Mesodermal cell (in vitro differentiated cells): ENCODE measurements around the gene ATP6V1D.

Experiments
- H3K27ac ChIP-seq: 2 replicates; pipeline ENCODE4 v1.7.0; 2013; ENCODE audit warnings: mild to moderate bottlenecking, low read depth, low read length, moderate library complexity; ENCODE audit not compliant: severe bottlenecking
- H3K36me3 ChIP-seq: 2 replicates; pipeline ENCODE4 v1.7.1; 2013; ENCODE audit warnings: mild to moderate bottlenecking, low read length, moderate library complexity; ENCODE audit not compliant: control insufficient read depth, insufficient read depth
- H3K4me1 ChIP-seq: one replicate; pipeline ENCODE4 v1.7.1; 2013; ENCODE audit warnings: mild to moderate bottlenecking, low read length; ENCODE audit not compliant: insufficient read depth, control insufficient read depth, poor library complexity, severe bottlenecking
- H3K4me3 ChIP-seq: 2 replicates; pipeline ENCODE4 v1.7.0; 2013; ENCODE audit warnings: low read length, control low read depth, mild to moderate bottlenecking; ENCODE audit not compliant: insufficient read depth, poor library complexity, severe bottlenecking; ENCODE audit errors: extremely low read depth
- H3K9me3 ChIP-seq: 2 replicates; pipeline ENCODE4 v1.7.1; 2013; ENCODE audit warnings: mild to moderate bottlenecking, low read length, moderate library complexity; ENCODE audit not compliant: control insufficient read depth
- WGBS, 2 experiments: methylation state at CpG; one replicate each; pipeline ENCODE4 v1.1.5; 2013; ENCODE audit warnings: missing lambda C conversion rate in 2 of 2; ENCODE audit not compliant: insufficient coverage in 2 of 2; 5-methylcytosine and 5-hydroxymethylcytosine counted together

ATP6V1D gene

DNA sequence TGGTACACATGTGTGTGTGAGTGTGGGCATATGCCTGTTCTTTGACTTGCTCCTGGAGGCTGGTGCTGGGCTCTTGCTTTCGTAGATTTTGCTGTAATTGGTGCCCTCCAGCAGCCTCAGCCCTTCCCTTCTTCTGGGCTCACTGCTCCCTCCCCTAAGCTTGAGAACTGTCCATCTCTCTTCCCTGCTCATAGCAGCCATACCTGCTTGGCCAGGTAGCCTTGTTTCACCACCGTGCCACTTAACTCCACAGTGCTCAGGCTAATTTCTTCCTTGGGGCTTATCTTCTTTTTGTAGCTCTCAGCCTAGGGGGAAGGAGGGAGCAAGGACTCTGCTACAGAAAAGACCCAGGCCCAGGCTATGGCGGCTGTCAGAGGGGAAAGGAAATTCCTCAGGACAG lies 32.5 kb upstream of the ATP6V1D start:
- Histone ChIP-seq H3K27ac (no peak overlapping the region), H3K9me3 (no peaks in the 10 kb centered on the region)
- WGBS, 2 experiments = 90 to 95% methylated on average over 3 of the region's 3 CpGs

DNA sequence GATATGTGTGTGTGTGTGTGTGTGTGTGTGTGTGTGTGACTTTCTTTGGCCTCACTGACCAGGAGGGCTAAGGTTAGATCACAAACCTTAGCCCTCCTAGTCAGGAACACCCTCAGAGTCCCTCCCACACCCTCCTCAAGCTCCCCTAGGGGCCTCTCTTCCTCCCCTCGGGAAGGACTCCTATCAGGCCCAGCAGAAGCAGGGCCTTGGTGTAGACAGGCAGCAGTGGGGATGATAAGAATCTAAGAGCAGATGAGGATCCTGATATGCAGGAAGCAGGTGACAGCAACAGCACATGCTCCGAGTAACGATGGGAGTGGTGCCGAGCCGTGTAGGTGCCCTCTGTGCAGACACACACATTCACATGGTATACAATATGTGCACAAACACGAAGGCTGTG lies 31.7 kb upstream of the ATP6V1D start:
- H3K4me1 ChIP-seq = peaks cover 17% of the 10 kb centered on the region
- H3K36me3 ChIP-seq = peaks cover 9% of the 10 kb centered on the region
- no peaks in the 10 kb centered on the region for H3K9me3 ChIP-seq
- 83 to 85% methylated on average over 5 of the region's 6 CpGs for WGBS, 2 experiments
- H3K27ac ChIP-seq = no peak overlapping the region
- H3K4me3 ChIP-seq = no peak overlapping the region

More for the DNA sequence above, 32.5 kb upstream of the ATP6V1D start:
- Histone ChIP-seq H3K4me1 (peaks cover 21% of the 10 kb centered on the region), H3K4me3 (no peak overlapping the region), H3K36me3 (peaks cover 4% of the 10 kb centered on the region)

DNA sequence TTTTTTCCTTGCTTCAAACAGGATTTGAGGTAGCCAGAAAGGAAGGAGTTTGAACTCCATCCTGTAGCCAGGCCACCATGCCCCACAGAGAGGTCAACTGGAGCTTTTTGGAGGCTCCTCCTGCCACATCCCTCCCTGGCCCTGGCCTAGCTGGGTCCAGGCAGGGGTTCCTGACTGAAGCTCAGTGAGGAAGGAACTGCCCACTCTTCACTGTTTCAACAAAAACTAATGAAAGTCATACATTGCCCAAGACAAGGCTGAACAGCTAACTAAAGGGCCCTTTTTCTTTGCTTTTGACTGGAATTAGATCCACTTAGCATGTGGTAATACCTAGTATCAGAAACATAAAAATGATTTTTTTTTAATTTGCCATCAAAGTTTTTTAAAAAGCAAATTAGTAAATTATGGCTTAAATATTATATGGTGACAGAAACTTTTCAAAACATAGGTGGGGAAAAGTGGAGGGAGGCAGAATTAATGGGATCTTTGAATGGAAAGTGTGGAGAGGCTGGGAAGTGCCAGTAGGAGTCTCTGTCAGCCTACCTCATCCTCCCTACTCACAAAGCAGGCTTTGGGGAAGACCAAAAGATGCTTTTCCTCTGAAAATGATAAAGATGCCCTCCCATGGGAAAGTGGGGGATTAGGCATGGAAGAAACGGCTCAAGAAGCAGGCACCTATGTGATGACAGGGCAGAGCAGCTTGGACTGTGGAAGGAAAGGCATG lies 30.4 kb upstream of the ATP6V1D start:
- Histone ChIP-seq H3K9me3 (no peaks in the 10 kb centered on the region), H3K27ac (no peak overlapping the region), H3K36me3 (peaks cover 21% of the 10 kb centered on the region), H3K4me3 (no peak overlapping the region), H3K4me1 (peaks cover 5% of the 10 kb centered on the region)
- 83 to 90% methylated on average over 1 of the region's 1 CpG for WGBS, 2 experiments

DNA sequence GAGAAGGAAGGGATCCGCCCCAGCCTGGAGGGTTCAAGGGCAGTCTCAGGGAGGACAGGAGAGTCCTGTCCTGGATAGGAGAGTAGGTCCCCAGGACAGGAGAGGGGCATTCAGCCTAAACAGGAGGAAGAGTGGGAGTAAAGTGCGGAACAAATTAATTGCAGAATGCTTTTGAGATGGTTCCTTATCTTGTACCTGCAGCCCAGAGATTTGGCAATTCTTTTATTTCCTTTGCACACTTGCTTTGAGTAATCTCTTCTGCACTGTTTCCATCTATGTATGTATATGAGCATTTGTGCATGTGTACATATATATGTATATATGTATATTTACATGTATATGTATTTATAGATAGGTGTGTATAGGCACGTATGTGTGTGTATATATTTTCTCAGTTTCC lies 29.7 kb upstream of the ATP6V1D start:
- Histone ChIP-seq H3K27ac (no peak overlapping the region), H3K9me3 (no peaks in the 10 kb centered on the region), H3K4me3 (no peak overlapping the region), H3K36me3 (peaks cover 27% of the 10 kb centered on the region), H3K4me1 (peaks cover 3% of the 10 kb centered on the region)
- WGBS, 2 experiments = 100% methylated on average over 1 to 2 of the region's 3 CpGs

DNA sequence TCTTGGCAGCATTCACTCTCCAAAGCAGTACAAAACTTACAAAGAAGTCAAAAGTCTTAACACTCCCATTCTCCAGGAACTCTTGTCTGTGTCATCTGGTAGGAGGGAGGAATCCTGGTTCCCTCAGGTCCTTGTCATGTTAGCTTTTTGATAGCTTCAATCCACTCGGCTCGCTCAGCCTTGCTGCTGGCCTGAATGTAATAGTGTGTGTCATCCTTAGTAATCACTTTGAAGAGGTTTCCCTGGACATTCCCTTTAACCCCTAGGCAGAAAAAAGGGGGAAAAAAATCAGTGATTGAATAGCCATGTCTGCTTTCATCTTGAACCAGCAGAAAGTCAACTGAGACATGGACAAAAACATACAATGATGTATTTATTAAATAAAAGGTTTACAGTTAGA lies 27.6 kb upstream of the ATP6V1D start:
- no CpG with 5 or more reads among the region's 2 CpGs for WGBS, 2 experiments

DNA sequence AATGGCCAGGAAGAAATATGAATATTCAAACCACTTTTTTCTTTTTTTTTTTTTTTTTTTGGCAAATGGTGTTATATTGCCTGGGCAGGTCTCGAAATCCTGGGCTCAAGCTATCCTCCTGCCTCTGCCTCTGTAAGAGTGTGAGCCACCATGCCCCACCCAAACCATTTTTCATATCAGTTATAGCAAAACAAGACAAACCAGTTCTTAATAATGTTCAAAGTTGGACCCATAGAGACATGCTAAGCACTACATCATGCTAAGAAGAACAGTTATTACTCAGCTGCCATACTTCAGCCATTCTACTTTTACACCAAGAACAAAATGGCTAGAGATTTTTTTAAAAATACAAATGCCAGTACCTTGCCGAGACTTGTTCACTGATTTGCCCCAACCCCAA lies 26.0 kb upstream of the ATP6V1D start:
- H3K9me3 ChIP-seq = no peaks in the 10 kb centered on the region
- H3K4me3 ChIP-seq = no peak overlapping the region
- H3K4me1 ChIP-seq = peaks cover 3% of the 10 kb centered on the region
- H3K36me3 ChIP-seq = peaks cover 58% of the 10 kb centered on the region
- WGBS, 2 experiments = 100% methylated on average over 1 of the region's 2 CpGs
- no peak overlapping the region for H3K27ac ChIP-seq

More for the DNA sequence above, 27.6 kb upstream of the ATP6V1D start:
- Histone ChIP-seq H3K4me1 (peaks cover 3% of the 10 kb centered on the region), H3K4me3 (no peak overlapping the region), H3K27ac (no peak overlapping the region), H3K36me3 (peaks cover 46% of the 10 kb centered on the region), H3K9me3 (no peaks in the 10 kb centered on the region)

DNA sequence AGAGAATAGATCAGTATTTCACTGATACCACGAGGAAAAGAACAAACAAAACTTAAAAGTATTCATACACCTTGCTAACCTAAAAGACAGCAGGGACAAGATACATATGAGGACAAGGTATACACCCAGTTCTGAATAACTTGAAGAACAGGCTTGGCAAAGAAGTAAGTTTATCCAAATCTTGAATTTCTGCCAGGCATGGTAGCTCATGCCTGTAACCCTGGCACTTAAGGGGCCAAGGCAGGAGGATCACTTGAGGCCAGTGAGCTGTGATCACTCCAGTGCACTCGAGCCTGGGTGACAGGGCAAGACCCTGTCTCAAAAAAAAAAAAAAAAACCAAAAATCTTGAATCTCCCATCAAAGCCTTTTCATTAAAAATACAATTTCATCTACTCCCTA lies 25.5 kb upstream of the ATP6V1D start:
- H3K27ac ChIP-seq = no peak overlapping the region
- 100% methylated on average over 1 to 2 of the region's 2 CpGs for WGBS, 2 experiments
- H3K9me3 ChIP-seq = no peaks in the 10 kb centered on the region
- H3K4me1 ChIP-seq = peaks cover 3% of the 10 kb centered on the region
- H3K36me3 ChIP-seq = peaks cover 59% of the 10 kb centered on the region
- H3K4me3 ChIP-seq = no peak overlapping the region

DNA sequence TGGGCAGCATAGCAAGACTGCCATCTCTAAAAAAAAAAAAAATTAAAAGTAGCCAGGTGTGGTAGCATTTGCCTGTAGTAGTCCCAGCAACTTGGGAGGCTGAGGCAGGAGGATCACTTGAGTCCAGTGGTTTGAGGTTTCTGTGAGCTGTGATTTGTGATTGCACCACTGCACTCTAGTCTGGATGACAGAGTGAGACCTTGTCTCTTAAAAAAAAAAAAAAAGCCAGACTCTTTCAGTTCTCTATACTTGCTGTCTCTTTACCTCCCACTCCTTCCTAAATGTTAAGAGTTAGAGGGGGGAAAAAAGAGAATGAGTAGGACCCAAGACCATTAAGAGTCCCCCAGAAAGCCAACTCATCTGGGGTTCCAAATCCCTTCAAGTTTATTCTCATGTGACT lies 18.3 kb upstream of the ATP6V1D start:
- Histone ChIP-seq H3K4me3 (no peak overlapping the region), H3K36me3 (peaks cover 73% of the 10 kb centered on the region)

DNA sequence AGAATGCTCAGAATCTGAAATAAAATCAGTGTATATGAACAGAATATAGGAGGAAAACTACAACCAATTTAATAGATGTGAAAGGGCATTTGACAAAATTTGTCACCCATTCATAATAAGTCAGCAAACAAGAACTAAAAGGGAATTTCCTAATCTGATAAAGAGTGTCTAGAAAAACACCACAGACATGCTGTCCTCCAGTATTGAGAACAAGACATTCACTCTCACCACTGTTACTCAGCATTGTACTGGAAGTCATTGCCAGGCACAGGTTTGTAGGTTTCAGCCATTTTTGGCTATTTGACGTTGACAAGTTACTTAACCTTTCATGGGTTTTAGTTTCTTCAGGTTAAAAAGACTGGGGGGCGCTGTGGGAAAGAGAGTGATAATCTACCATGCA lies 13.7 kb upstream of the ATP6V1D start:
- no peak overlapping the region for H3K27ac ChIP-seq

More for the DNA sequence above, 18.3 kb upstream of the ATP6V1D start:
- H3K27ac ChIP-seq = no peak overlapping the region
- H3K9me3 ChIP-seq = no peaks in the 10 kb centered on the region
- H3K4me1 ChIP-seq = no peaks in the 10 kb centered on the region

DNA sequence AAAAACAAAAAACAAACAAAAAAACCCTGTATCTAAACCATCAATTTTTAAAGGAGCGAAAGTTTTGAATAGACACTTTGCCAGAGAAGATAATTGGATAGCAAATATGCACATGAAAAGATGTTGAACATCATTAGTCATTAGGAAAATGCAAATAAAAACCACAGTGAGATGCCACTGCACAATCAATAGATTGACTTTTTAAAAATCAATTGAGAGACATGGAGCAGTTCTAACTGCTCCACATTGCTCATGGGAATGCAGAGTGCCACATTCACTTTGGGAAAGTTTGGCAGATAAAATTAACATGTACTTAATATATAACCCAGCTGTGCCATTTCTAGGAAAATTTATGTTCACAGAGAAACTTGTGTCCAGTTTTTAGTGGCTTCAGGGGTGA lies 13.2 kb upstream of the ATP6V1D start:
- H3K27ac ChIP-seq = no peak overlapping the region
- no peak overlapping the region for H3K4me3 ChIP-seq
- H3K36me3 ChIP-seq = peaks cover 78% of the 10 kb centered on the region
- no peaks in the 10 kb centered on the region for H3K9me3 ChIP-seq
- H3K4me1 ChIP-seq = no peaks in the 10 kb centered on the region
- WGBS, 2 experiments = no CpG with 5 or more reads among the region's 1 CpG

More for the DNA sequence above, 13.7 kb upstream of the ATP6V1D start:
- no peaks in the 10 kb centered on the region for H3K4me1 ChIP-seq
- peaks cover 78% of the 10 kb centered on the region for H3K36me3 ChIP-seq
- no peaks in the 10 kb centered on the region for H3K9me3 ChIP-seq
- 83% methylated on average over 1 of the region's 2 CpGs; no CpG with 5 or more reads in 1 of the 2 experiments for WGBS, 2 experiments
- H3K4me3 ChIP-seq = no peak overlapping the region

DNA sequence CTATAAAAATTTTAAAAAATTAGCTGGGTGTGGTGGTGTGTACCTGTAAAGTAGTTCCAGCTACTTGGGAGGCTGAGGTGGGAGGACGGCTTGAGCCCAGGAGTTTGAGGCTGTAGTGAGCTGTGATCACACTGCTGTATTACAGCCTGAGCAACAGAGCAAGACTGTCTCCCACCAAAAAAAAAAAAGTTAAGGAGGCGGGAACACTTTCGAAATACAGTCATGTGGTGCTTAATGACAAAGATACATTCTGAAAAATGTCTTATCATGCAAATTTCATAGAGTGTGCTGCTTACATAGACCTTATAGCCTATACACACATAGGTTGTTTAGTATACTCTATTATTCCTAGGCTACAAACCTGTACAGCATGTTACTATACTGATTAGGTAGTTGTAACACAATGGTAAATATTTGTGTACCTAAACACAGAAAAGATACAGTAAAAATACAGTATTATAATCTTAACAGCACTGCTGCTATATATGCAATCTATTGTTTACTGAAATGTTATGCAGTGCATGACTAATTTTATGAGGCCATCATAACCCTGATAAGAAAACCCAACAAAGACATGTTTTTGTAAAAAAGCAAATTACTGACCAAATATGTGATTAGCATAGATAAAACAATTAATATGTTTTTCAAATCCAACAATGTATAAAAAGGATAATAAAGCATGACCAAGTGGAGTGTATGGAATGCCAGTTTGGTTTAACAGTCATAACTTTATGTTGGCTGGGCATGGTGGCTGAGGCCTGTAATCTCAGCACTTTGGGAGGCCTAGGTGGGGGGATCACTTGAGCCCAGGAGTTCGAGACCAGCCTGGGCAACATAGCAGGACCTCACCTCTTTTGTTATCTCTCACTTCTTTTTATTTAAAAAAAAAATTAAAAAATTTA lies 11.9 kb upstream of the ATP6V1D start:
- Histone ChIP-seq H3K9me3 (no peaks in the 10 kb centered on the region), H3K36me3 (peaks cover 77% of the 10 kb centered on the region), H3K27ac (no peak overlapping the region), H3K4me1 (no peaks in the 10 kb centered on the region), H3K4me3 (no peak overlapping the region)
- WGBS, 2 experiments = no CpG with 5 or more reads among the region's 4 CpGs
